ENCODE results near the gene FGD3.

Gene FGD3

DNA sequence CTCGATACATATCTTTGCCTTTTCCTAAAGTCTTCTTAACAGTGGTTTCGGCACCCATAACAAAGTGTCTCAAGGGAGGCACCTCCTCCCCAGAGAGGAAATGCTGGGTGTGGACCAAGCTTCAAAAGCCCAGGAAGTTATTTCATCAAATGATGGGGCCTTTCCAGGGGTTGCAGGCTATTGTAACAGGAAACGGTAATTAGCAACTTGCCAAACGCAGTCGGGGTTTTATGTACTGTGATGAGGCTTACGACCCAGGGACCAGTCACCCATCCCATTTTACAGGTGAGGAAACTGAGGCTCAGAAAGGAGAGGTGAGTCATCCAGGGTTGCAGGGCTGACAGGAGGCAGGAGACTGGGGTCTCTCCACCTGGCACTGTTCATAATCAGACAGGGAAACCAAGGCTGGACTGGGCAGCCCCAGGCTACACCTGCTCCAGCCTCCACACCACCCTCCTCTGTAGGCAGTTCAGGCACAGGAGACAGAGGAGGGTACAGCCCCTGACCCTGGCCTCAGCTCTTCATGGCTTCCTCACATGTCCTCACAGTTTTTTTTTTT is 81.2 kb downstream of the FGD3 start:
- peak; percentile 89 for DNase-seq (ENCODE audit: low spot score)

DNA sequence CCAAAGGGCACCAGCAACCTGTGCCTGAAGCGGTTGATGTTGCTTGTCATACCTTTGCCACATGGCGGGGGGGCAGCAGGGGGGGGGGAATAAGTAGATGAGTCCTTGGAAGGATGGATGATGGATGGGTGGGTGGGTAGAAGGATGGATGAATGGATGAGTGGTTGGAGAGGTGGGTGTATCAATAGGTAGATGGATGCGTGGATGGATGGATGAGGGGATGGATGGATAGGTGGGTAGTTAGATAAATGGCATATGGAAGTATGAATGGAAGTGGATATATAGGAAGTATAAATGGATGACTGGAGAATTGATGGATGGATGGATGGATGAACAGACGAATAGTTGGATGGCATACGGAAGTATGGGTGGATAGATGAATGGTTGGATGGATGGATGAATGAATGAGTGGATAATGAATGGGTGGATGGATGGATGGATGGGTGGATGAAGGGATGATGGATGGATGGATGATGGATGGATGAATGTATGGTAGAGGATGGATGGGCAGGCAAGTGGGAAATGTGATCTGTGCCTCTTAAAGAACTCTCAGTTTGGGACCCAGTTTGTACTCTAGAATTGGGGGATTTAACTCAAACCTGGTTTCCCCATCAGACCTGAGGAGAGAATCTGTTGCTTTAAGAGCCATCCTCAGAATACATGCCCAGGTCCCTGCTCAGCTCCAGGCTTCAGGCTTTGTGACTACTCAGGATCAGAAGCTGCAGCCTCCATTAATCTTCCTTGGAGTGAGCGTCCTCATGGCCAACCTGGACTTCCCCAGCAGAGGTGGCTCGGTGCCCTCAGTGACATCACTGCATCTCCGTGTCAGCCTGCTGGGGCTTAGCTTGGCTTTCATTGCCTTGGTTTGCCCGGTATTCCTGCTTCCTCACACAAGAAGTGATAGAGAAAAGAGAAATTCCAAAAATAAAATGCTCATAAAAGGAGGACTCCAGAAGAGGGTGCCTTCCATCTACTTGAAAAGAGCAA is 83.6 kb downstream of the FGD3 start:
- DNase-seq (ENCODE audit: low spot score): no peak

DNA sequence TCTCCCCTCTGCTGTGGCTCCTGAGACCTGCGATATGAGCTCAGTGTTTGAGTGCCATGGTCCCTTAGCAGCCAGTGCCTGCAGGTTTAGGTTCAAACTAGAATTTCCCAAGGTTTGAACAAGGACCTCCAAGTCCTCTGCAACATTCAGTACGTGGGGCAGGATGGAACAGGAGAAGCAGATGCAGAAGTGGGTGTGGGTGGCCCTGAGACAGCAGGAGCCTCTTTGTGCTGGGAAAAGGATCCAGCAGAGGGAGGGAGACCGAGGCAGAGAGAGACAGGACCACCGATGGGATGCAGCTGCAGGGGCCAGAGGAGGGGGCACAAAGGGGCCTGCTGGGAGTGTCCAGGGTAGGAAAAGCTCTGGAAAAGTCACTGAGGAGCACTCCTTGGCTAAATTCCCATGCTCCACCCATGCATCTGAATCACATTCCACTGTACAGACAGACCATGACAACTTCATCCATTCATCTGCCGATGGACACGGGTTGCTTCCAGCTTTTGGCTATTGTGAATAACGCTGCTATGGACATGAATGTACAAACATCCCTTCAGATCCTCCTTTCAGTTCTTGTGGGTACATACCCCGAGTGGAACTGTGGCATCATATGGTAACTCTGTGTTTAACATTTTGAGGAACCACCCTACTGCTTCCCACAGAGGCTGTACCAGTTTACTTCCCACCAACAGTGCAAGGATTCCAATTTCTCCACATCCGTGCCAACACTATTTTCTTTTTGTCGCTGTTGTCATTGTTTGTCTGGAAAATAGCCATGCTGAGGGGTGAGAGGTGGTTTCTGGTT is 84.5 kb downstream of the FGD3 start:
- DNase-seq (ENCODE audit: low spot score): no peak

- no peak for DNase-seq (ENCODE audit: low spot score)
Measured at GRCh38 chr9:93032545-93032944, 85.2 kb downstream of the FGD3 start.

GRCh38 chr9:93033531-93033930 is 86.2 kb downstream of the FGD3 start:
- DNase-seq (ENCODE audit: low spot score): no peak

DNA sequence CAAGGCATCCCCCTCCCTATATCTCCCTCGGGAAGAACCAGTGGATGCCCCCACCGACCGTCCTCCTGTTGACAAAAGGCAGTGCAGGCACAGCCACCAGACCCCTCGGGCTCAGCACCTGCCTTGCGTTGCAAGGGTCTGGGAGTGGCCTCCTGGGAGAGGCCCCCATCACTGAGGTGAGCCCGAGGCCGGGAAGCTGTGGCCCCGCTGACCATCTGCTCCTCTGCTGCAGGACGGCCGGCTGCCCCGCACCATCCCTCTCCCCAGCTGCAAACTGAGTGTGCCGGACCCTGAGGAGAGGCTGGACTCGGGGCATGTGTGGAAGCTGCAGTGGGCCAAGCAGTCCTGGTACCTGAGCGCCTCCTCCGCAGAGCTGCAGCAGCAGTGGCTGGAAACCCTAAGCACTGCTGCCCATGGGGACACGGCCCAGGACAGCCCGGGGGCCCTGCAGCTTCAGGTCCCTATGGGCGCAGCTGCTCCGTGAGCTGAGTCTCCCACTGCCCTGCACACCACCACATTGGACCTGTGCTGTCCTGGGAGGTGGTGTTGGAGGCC is 87.9 kb downstream of the FGD3 start:
- no peak for DNase-seq (ENCODE audit: low spot score)

DNA sequence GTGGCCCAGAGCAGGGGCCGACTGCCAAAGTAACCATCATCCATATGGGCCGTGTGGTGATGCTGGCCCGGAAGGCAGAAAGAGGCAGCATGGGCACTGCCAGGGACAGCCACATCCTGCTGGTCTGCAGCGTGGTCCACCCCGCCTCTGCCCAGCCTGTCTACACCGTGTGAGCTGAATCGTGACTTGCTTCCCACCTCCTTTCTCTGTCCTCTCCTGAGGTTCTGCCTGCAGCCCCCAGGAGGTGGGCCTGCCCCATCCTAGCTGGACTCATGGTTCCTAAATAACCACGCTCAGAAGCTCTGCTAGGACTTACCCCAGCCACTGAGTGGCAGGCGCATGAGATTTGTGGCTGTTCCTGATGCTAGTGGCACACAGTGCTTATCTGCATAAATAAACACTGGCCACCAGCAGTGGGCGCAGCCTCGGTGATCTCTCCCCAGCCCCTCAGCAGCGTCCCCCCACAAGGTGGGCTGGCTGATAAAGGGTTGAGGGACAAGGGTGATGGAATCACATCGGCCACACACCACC is 88.6 kb downstream of the FGD3 start:
- no peak for DNase-seq (ENCODE audit: low spot score)

DNA sequence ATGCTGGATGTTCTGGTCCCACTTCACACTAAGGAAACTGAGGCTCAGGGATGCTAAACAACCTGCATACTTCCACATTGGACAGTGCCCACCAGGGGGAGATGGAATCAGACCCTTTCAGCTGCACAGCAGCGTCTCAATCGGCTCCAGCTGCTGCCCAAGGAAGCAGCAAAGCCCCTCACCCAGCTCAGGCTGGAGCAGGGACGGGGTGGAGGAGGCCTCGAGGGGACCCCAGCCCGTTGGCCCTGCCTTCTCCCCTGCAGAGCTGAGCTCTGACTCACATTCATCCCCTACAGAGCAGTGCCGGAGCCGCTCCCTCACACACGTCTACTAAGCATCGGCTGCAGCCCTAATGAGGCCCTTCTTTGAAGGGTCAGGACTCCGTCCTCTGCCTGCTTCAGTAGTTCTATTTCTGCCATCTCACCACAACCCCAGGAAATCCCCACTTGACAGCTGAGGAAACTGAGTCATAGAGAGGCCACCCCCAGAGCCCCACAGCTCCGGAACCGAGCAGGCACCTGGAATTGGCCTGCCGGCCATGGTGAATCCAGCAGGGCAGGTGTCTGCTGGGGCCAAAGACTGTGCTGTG is 89.7 kb downstream of the FGD3 start:
- no peak for DNase-seq (ENCODE audit: low spot score)

GRCh38 chr9:93037476-93037971 is 90.2 kb downstream of the FGD3 start:
- DNase-seq (ENCODE audit: low spot score): no peak

DNA sequence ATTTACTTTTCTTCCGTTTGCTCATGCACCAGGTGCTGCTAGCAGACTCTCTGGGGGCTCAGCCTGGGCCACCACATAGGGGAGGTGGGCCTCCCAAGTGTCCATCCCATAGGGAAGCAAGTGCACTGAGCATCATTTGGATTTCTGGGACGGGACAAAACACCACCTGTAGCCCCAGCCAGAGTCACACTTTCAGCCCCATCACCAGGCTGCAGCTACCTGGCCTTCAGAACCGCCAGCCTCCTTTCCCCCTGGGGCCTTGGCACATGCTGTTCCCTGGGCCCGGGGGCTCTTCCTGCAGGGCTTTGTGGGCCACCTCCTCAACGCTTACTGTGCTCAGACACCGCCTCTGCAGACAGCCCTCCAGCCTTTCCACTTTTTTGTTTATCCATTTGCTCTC is 91.6 kb downstream of the FGD3 start:
- DNase-seq (ENCODE audit: low spot score): no peak

GRCh38 chr9:93039456-93039855 is 92.1 kb downstream of the FGD3 start:
- no peak for DNase-seq (ENCODE audit: low spot score)

DNA sequence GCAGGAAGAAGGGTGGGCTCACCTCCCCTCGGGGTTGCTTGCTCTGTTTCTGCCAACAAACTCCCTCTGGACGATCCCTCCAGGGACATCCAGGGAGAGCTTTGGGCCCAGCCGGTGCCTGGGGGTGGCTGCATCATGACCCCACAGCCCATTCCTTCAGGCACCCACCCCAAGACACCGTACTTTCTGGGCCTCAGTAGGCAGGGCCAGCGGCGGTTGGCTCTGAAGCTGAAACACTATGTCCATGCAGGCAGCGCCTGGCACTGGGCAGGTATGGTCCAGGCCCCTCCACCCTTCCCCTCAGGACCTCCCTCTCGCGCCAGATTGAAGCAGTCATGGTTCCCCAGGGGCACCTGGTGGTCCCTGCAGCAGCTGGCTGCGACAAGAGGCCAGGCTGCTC is 92.7 kb downstream of the FGD3 start:
- DNase-seq (ENCODE audit: low spot score): no peak

DNA sequence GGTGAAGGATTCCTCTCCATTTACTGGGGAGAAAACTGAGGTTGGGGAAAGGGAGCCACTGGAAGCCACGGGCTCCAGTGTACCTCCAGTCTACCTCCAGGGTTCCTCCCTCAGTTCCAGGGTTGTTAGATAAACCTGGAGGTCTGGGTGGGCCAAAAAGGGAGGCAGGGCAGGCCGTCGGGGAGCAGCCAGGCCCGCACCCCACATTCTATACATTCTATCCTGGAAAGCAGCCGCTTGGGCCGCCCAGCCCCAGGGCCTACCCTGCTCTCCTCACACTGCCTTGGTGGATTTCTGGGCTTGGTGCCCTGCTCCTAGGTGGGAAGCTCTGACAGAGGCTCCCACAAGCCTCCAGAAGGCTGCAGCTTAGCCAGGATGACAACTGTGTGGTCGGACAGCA is 93.1 kb downstream of the FGD3 start:
- DNase-seq (ENCODE audit: low spot score): no peak

DNA sequence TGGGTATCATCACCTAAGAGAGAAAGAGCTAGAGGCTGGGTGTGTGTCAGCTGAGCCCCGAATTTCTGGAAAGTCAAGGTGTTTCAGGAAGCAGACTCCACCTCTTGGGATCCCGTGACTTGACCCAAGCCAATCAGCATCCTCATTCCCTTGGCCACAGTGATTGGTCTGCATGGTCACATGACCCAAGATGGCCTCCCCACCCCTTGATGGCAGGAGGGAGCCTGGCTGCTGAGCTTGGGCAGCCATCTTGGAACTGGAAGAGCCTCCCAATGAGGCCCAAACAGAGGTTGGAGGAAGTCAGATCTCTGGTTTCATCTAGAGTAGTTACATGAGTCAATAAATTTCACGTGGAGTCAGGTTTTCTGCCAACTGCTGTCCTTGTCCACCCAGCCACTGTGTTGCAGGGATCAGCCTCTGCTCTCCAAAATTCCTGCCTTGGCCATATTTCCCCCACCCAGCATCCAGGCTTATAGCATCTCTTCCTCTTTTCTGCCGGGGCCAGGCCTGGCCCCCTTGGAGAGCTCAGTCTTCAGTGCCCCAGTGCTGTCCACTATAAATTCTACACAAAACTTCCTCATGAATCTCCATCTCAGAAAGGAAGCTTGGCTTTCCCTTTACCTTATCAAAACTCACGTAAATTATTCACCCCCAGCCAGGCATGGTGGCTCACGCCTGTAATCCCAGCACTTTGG is 93.9 kb downstream of the FGD3 start:
- DNase-seq (ENCODE audit: low spot score): no peak

DNA sequence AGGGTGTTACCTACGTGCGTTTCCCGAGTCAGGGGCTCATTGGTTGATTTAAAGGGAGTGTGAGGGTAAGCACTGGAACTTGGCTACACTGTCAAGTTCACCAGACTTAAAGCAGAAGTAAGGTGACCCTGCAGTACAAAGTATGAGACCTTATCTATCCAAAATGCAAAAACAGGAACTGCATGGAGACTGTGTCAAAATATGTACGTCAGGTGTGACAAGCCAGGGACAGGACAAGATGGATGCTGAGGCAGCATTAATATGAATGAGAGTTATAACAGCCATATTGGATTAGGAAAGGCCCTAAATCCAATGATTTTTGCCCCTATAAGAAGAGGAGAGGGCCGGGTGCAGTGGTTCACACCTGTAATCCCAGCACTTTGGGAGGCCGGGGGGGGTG is 95.8 kb downstream of the FGD3 start:
- no peak for DNase-seq (ENCODE audit: low spot score)

DNA sequence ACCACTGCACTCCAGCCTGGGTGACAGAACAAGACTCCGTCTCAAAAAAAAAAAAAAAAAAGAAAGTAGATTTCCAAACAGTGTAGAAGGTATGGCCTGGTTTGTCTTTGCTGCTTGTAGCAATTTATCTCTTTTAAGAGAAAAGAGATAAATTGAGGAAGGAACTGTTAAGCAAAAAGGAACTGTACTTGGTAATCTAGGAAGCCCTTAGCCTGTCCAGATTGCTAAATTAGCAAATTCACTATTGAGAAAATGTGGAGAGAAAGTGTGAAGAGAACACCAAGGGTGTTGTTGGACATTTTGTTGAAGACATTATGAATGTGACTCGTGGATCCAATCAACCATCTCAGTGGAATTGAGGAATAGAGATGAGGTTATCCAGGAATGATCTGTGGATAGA is 98.2 kb downstream of the FGD3 start:
- DNase-seq (ENCODE audit: low spot score): no peak

GRCh38 chr9:93048566-93049448 is 101.5 kb downstream of the FGD3 start:
- no peak for DNase-seq (ENCODE audit: low spot score)

DNA sequence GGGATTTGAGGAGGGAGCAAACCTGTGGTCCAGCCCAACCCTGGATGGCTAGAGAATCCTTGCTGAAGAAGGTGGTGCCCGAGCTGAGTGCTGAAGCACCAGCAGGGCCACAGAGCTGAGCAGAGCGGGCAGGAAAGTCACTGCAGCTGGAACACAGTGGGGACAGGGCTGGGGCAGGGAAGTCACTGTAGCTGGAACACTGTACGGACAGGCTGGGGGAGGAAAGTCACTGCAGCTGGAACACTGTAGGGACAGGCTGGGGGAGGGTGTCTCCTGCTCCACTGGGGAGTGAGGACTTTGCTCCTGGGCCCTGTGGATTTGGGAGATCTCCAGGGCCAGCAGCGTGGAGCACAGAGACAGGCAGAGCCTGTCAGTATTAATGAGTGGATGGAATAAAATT is 102.2 kb downstream of the FGD3 start:
- no peak for DNase-seq (ENCODE audit: low spot score)

GRCh38 chr9:93050231-93050630 is 102.9 kb downstream of the FGD3 start:
- DNase-seq (ENCODE audit: low spot score): no peak

GRCh38 chr9:93051680-93052089 is 104.4 kb downstream of the FGD3 start:
- no peak for DNase-seq (ENCODE audit: low spot score)
